A673 (cell line): Measurements from ENCODE around the gene MSRB1. TPM values are rescaled to one million over a fixed set of nuclear protein-coding genes. Genes with fewer than 3 reads are reported as not detected.

Experiments used
- BruUV-seq: library from RNA; stranded (reverse); fragments of 400-500 nt; replicated peaks from 2 replicates; lab custom pipeline; 2021; lab: Mats Ljungman, UMichigan
- CTCF ChIA-PET: fragments of 300-600 bp; sonication (Branson Sonifier 250); formaldehyde crosslinking; loops from one replicate; lab custom pipeline; 2022; ENCODE audit warnings: antibody characterized with exemption; lab: Charles Lee
- POLR2A ChIA-PET: fragments of 300-600 bp; sonication (Branson Sonifier 250); formaldehyde crosslinking; loops from one replicate; lab custom pipeline; 2022; ENCODE audit warnings: antibody characterized with exemption; ENCODE audit not compliant: low non-redundant PET; lab: Charles Lee
- DNase-seq: peaks from one replicate; pipeline ENCODE4 v3.0.0-alpha.2; 2015; ENCODE audit warnings: low spot score
- H3K27ac ChIP-seq: fragments of 200-600 bp; sonication (generic); 2 replicates; pipeline ENCODE4 v1.5.1; 2016; ENCODE audit warnings: mixed run types, low read depth, mild to moderate bottlenecking, mixed read lengths, antibody characterized with exemption, low read length; ENCODE audit not compliant: poor library complexity, severe bottlenecking
- H3K27me3 ChIP-seq: fragments of 200-600 bp; sonication (generic); replicated peaks from 2 replicates; pipeline ENCODE4 v1.6.1; 2017; ENCODE audit warnings: mixed run types, low read depth, mild to moderate bottlenecking, mixed read lengths, antibody characterized with exemption, low read length; ENCODE audit not compliant: insufficient read depth, poor library complexity
- H3K36me3 ChIP-seq: fragments of 200-600 bp; sonication (generic); 2 replicates; pipeline ENCODE4 v1.6.1; 2016; ENCODE audit warnings: mixed run types, mild to moderate bottlenecking, mixed read lengths, antibody characterized with exemption, low read length; ENCODE audit not compliant: insufficient read depth, poor library complexity, severe bottlenecking
- H3K4me1 ChIP-seq: fragments of 200-600 bp; sonication (generic); 2 replicates; pipeline ENCODE4 v1.6.1; 2017; ENCODE audit warnings: mixed run types, mild to moderate bottlenecking, mixed read lengths, antibody characterized with exemption, low read length; ENCODE audit not compliant: insufficient read depth, poor library complexity, severe bottlenecking
- H3K4me3 ChIP-seq: fragments of 200-600 bp; sonication (generic); 2 replicates; pipeline ENCODE4 v1.5.1; 2016; ENCODE audit warnings: low read depth, mixed run types, mild to moderate bottlenecking, mixed read lengths, low read length; ENCODE audit not compliant: poor library complexity, severe bottlenecking
- H3K9me3 ChIP-seq: fragments of 200-600 bp; sonication (generic); 2 replicates; pipeline ENCODE4 v1.6.1; 2016; ENCODE audit warnings: mixed run types, low read depth, mild to moderate bottlenecking, mixed read lengths, antibody characterized with exemption, low read length; ENCODE audit not compliant: poor library complexity, severe bottlenecking
- CTCF ChIP-seq: fragments of 300-800, 200-600 bp; sonication (generic); conservative IDR thresholded peaks from 2 replicates; pipeline ENCODE4 v1.5.1; 2017; ENCODE audit warnings: low read depth, mild to moderate bottlenecking, antibody characterized with exemption, low read length, moderate library complexity, mixed read lengths
- EZH2 ChIP-seq: fragments of 200-600 bp; sonication (generic); IDR thresholded peaks from 2 replicates; pipeline ENCODE4 v1.6.1; 2017; ENCODE audit warnings: borderline replicate concordance, low read depth, mild to moderate bottlenecking, mixed read lengths, antibody characterized with exemption, low read length; ENCODE audit not compliant: poor library complexity, severe bottlenecking
- intact Hi-C: fragments of 100-400 bp; cut with micrococcal nuclease; formaldehyde crosslinking; loops from one replicate; pipeline ENCODE4 v1.10.0; 2022; ENCODE audit not compliant: unreplicated experiment
- total RNA-seq: library from RNA; stranded (reverse); gene quantifications from 2 replicates; pipeline ENCODE4 v1.2.3, GENCODE V29; 2021

Gene MSRB1
- total RNA-seq, 1 experiment from 2014 or later, result 17.7 TPM

- no TSS peak for BruUV-seq
- TF ChIP-seq CTCF (no peak), EZH2 (no peak)
- peak; percentile 97 for DNase-seq
- ChIA-PET CTCF (no interaction called here), POLR2A (no interaction called here)
- peaks cover 13% of the 10 kb centered on the region for H3K36me3 ChIP-seq
- peak within 1 kb of the TSS; percentile 94 for H3K27ac ChIP-seq
- H3K9me3 ChIP-seq, result no peaks in the 10 kb centered on the region
- intact Hi-C loops, result no loop called here
- peaks cover 5% of the 10 kb centered on the region for H3K4me1 ChIP-seq
- H3K4me3 ChIP-seq, result peak within 1 kb of the TSS; percentile 100
- H3K27me3 ChIP-seq, result no peaks in the 10 kb centered on the region
Measured at GRCh38 chr16:1971796-1972489, 28.9 kb upstream of the MSRB1 start, which contains the start of gene TBL3. Gene TBL3 (plus strand): TSS chr16:1972053. CDS start chr16:1972165, 112 bp downstream.

- CTCF ChIA-PET, result interaction anchor here (0.6 kb wide), 1 partner anchor 647 kb away, joined by 5 read pairs; no protein-coding TSS in a partner anchor
Measured at GRCh38 chr16:1968146-1968953, 25.4 kb upstream of the MSRB1 start.

More at GRCh38 chr16:1968146-1968953, 25.4 kb upstream of the MSRB1 start:
- BruUV-seq, result no TSS peak
- DNase-seq, result no peak
- TF ChIP-seq CTCF, result no peak
- no peak for TF ChIP-seq EZH2
- no peak overlapping the region for H3K27ac ChIP-seq
- peaks cover 8% of the 10 kb centered on the region for H3K36me3 ChIP-seq
- H3K27me3 ChIP-seq, result no peaks in the 10 kb centered on the region
- H3K4me1 ChIP-seq, result peaks cover 13% of the 10 kb centered on the region
- POLR2A ChIA-PET, result no interaction called here
- intact Hi-C loops, result no loop called here
- H3K4me3 ChIP-seq, result no peak overlapping the region
- H3K9me3 ChIP-seq, result no peaks in the 10 kb centered on the region
